Endothelial cell of umbilical vein (primary cell): ENCODE data around the gene TRDN. TPM values are rescaled to one million over a fixed set of nuclear protein-coding genes. Genes with fewer than 3 reads are reported as not detected.

Experiments
- BruUV-seq: library from RNA; stranded (reverse); fragments of 400-500 nt; replicated peaks from 2 replicates; lab custom pipeline; 2021; lab: Mats Ljungman, UMichigan
- CTCF ChIA-PET: fragments of 300-600, 350-600 bp; sonication (Branson Sonifier 250); formaldehyde crosslinking; loops from one replicate; lab custom pipeline; 2021; ENCODE audit warnings: antibody characterized with exemption, inconsistent platforms; lab: Charles Lee
- POLR2A ChIA-PET: fragments of 300-600, 350-600 bp; sonication (Branson Sonifier 250); formaldehyde crosslinking; loops from one replicate; lab custom pipeline; 2021; ENCODE audit warnings: antibody characterized with exemption, inconsistent platforms; lab: Charles Lee
- DNase-seq: peaks from one replicate; pipeline ENCODE4 v3.0.0-alpha.2; 2011; ENCODE audit warnings: low read depth, low spot score
- FAIRE-seq: peaks from 2 replicates; lab custom pipeline; 2011; peaks lifted over from hg19 to GRCh38; lab: Jason Lieb, UNC
- H2AFZ ChIP-seq: 2 replicates; pipeline ENCODE4 v1.6.0; 2012; ENCODE audit warnings: low read depth, low read length, control low read depth, inconsistent platforms
- H3K27ac ChIP-seq: 2 replicates; pipeline ENCODE4 v1.5.1; 2011; ENCODE audit warnings: low read depth, mild to moderate bottlenecking, control low read depth, low read length, moderate library complexity; ENCODE audit not compliant: insufficient read depth
- H3K27me3 ChIP-seq, 2 experiments: 2 replicates each; pipeline versions ENCODE4 v1.6.0 to v1.6.1; 2011; ENCODE audit warnings: low read length in 2 of 2, mixed read lengths in 1 of 2; ENCODE audit not compliant: control insufficient read depth in 2 of 2, insufficient read depth in 2 of 2
- H3K36me3 ChIP-seq, 2 experiments: 2 replicates in 1 of 2; 3 replicates in 1 of 2; pipeline ENCODE4 v1.5.1; 2011; ENCODE audit warnings: low read length in 2 of 2, mild to moderate bottlenecking in 1 of 2, moderate library complexity in 1 of 2; ENCODE audit not compliant: control insufficient read depth in 2 of 2, insufficient read depth in 2 of 2; ENCODE audit errors: extremely low read depth in 1 of 2
- H3K4me1 ChIP-seq: 3 replicates; pipeline ENCODE4 v1.5.1; 2011; ENCODE audit warnings: mild to moderate bottlenecking, low read length; ENCODE audit not compliant: control insufficient read depth, insufficient read depth; ENCODE audit errors: extremely low read depth
- H3K4me2 ChIP-seq: 2 replicates; pipeline ENCODE4 v1.6.1; 2011; ENCODE audit warnings: low read length, control low read depth, mixed read lengths; ENCODE audit not compliant: insufficient read depth
- H3K4me3 ChIP-seq, 3 experiments: fragments of 200-600 bp in 1 of 3; sonication (generic), shearing (Covaris generic) in 1 of 3; replicated peaks in 1 of 3; 2 replicates each; pipeline ENCODE4 v1.5.1; 2011 to 2016; ENCODE audit warnings: control low read depth in 3 of 3, low read length in 3 of 3, mild to moderate bottlenecking in 2 of 3, inconsistent platforms in 1 of 3, low read depth in 1 of 3, moderate library complexity in 1 of 3; ENCODE audit not compliant: insufficient read depth in 1 of 3
- H3K79me2 ChIP-seq: 2 replicates; pipeline ENCODE4 v1.6.0; 2012; ENCODE audit warnings: low read length, inconsistent platforms; ENCODE audit not compliant: control insufficient read depth, insufficient read depth
- H3K9ac ChIP-seq: replicated peaks from 2 replicates; pipeline ENCODE3; 2011; ENCODE audit warnings: low read length, control low read depth; ENCODE audit not compliant: insufficient read depth; ENCODE audit errors: extremely low read depth
- H3K9me1 ChIP-seq: replicated peaks from 3 replicates; pipeline ENCODE4 v1.6.0; 2011; ENCODE audit warnings: mild to moderate bottlenecking, low read length; ENCODE audit not compliant: control insufficient read depth, insufficient read depth; ENCODE audit errors: extremely low read depth
- H3K9me3 ChIP-seq: replicated peaks from 2 replicates; pipeline ENCODE4 v1.5.1; 2012; ENCODE audit warnings: low read length, inconsistent platforms; ENCODE audit not compliant: control insufficient read depth, insufficient read depth
- H4K20me1 ChIP-seq: replicated peaks from 2 replicates; pipeline ENCODE3; 2011; ENCODE audit warnings: mild to moderate bottlenecking, low read length; ENCODE audit not compliant: control insufficient read depth, insufficient read depth; ENCODE audit errors: extremely low read depth
- CTCF ChIP-seq, 2 donors: IDR thresholded peaks; 1 replicate in 1 of 2; 2 replicates in 1 of 2; pipeline ENCODE4 v1.5.1; 2011; ENCODE audit warnings: low read length in 2 of 2, mild to moderate bottlenecking in 2 of 2, moderate library complexity in 2 of 2, control low read depth in 1 of 2, inconsistent platforms in 1 of 2, low read depth in 1 of 2; ENCODE audit not compliant: insufficient read depth in 1 of 2; ENCODE audit errors: extremely low read depth in 1 of 2
- EZH2 ChIP-seq: IDR thresholded peaks from 2 replicates; pipeline ENCODE4 v1.6.1; 2012; ENCODE audit warnings: borderline replicate concordance, low read depth, mild to moderate bottlenecking, moderate library complexity, low read length, inconsistent platforms; ENCODE audit not compliant: severe bottlenecking
- FOS ChIP-seq: IDR thresholded peaks from 2 replicates; pipeline ENCODE4 v1.6.1; 2011; ENCODE audit warnings: mild to moderate bottlenecking, low read length, moderate library complexity, borderline replicate concordance; ENCODE audit not compliant: insufficient read depth
- GATA2 ChIP-seq: IDR thresholded peaks from 2 replicates; pipeline ENCODE4 v1.7.0; 2011; ENCODE audit warnings: low read depth, mild to moderate bottlenecking, moderate library complexity, mixed read lengths, low read length; ENCODE audit not compliant: insufficient read length, insufficient read depth
- JUN ChIP-seq: IDR thresholded peaks from 2 replicates; pipeline ENCODE4 v1.6.1; 2011; ENCODE audit warnings: borderline replicate concordance, low read depth; ENCODE audit not compliant: insufficient read length, insufficient read depth
- MAX ChIP-seq: IDR thresholded peaks from 2 replicates; pipeline ENCODE4 v1.6.1; 2011; ENCODE audit not compliant: insufficient read depth, insufficient read length
- MYC ChIP-seq: IDR thresholded peaks from one replicate; pipeline ENCODE4 v1.6.1; 2011; ENCODE audit warnings: mild to moderate bottlenecking, low read depth, low read length
- POLR2A ChIP-seq: IDR thresholded peaks from 2 replicates; pipeline ENCODE4 v1.6.1; 2012; ENCODE audit warnings: low read depth, mild to moderate bottlenecking, control low read depth, low read length
- POLR2AphosphoS5 ChIP-seq: IDR thresholded peaks from 2 replicates; pipeline ENCODE4 v1.6.1; 2012; ENCODE audit warnings: low read depth, mild to moderate bottlenecking, control low read depth, low read length, moderate library complexity; ENCODE audit not compliant: insufficient read depth
- dilution Hi-C: fragments of 300-500 bp; cut with MboI; formaldehyde crosslinking; loops from one replicate; pipeline ENCODE4 v1.15.0; 2019; ENCODE audit warnings: low sequenced_read_pairs; ENCODE audit not compliant: extremely low pct_ligation_motif_present
- intact Hi-C: fragments of 100-400 bp; cut with micrococcal nuclease; formaldehyde crosslinking; loops from one replicate; pipeline ENCODE4 v1.10.0; 2022
- polyA plus RNA-seq, 4 experiments: library from polyadenylated mRNA; depleted of rRNA in 3 of 4; stranded (reverse) in 3 of 4; unstranded in 1 of 4; fragments of >200 nt; gene quantifications; 2 replicates each; pipeline versions ENCODE4 v1.2.1 to v1.2.3, GENCODE V29; 2011 to 2012; ENCODE audit warnings: missing spikeins in 1 of 4
- total RNA-seq: library from RNA; stranded (reverse); gene quantifications from 2 replicates; pipeline ENCODE4 v1.2.3, GENCODE V29; 2021

The TRDN gene
- total and polyA plus RNA-seq, 2 donors (not counting 3 experiments of a cell fraction or from before 2014, with no cell fraction given) = not detected

GRCh38 chr6:123580331-123580730 is 56.4 kb downstream of the TRDN start:
- TF ChIP-seq POLR2AphosphoS5 (no peak), GATA2 (no peak), FOS (no peak), POLR2A (no peak)
- FAIRE-seq (no peak), DNase-seq (no peak)
- no peaks in the 10 kb centered on the region for H3K27me3 ChIP-seq
- no peak overlapping the region for H3K27ac ChIP-seq
- H2AFZ ChIP-seq = no peak overlapping the region
- no peaks in the 10 kb centered on the region for H3K9me3 ChIP-seq
- H3K9ac ChIP-seq = no peak overlapping the region
- H3K79me2 ChIP-seq = no peaks in the 10 kb centered on the region
- intact Hi-C loops (no loop called here), dilution Hi-C loops (no loop called here)
- no peak overlapping the region for H3K4me2 ChIP-seq
- POLR2A ChIA-PET = no interaction called here
- no peaks in the 10 kb centered on the region for H3K9me1 ChIP-seq
- H3K4me3 ChIP-seq = no peak overlapping the region
- H3K36me3 ChIP-seq = no peaks in the 10 kb centered on the region
- no TSS peak for BruUV-seq
- no peaks in the 10 kb centered on the region for H4K20me1 ChIP-seq
- CTCF ChIA-PET = interaction anchor here (0.9 to 1.4 kb wide), 2 partner anchors 13 to 23 kb away, joined by 3 to 4 read pairs; no protein-coding TSS in a partner anchor
- H3K4me1 ChIP-seq = no peaks in the 10 kb centered on the region

- TF ChIP-seq JUN (no peak), MAX (no peak), CTCF (IDR thresholded peaks at IDR 0.05; ENCODE audit: extremely low read depth in 1 of 2, insufficient read depth in 1 of 2, low read depth in 1 of 2, low read length in 2 of 2) (no peak), GATA2 (no peak), FOS (no peak), POLR2AphosphoS5 (no peak), POLR2A (no peak), MYC (no peak), EZH2 (no peak)
- no peak overlapping the region for H2AFZ ChIP-seq
- FAIRE-seq (no peak), DNase-seq (no peak)
- H3K4me3 ChIP-seq = no peak overlapping the region
- H3K9me1 ChIP-seq = no peaks in the 10 kb centered on the region
- intact Hi-C loops (loop anchor here (5.0 kb wide), 1 partner anchor 37 kb away; no protein-coding TSS in a partner anchor), dilution Hi-C loops (no loop called here)
- H3K36me3 ChIP-seq = no peaks in the 10 kb centered on the region
- CTCF ChIA-PET = interaction anchor here (1.1 kb wide), 1 partner anchor 140 kb away, joined by 4 read pairs; no protein-coding TSS in a partner anchor
- peaks cover 0 to 4% of the 10 kb centered on the region in 2 experiments for H3K27me3 ChIP-seq
- H3K4me2 ChIP-seq = no peak overlapping the region
- H4K20me1 ChIP-seq = no peaks in the 10 kb centered on the region
- no peak overlapping the region for H3K9ac ChIP-seq
- no peaks in the 10 kb centered on the region for H3K4me1 ChIP-seq
- H3K79me2 ChIP-seq = no peaks in the 10 kb centered on the region
- no TSS peak for BruUV-seq
- no peak overlapping the region for H3K27ac ChIP-seq
- no peaks in the 10 kb centered on the region for H3K9me3 ChIP-seq
- POLR2A ChIA-PET = no interaction called here
Observed at GRCh38 chr6:123575188-123575587, 61.6 kb downstream of the TRDN start.
